Testis (tissue), 2 donors: Measurements from ENCODE around the gene HAUS8.

ENCODE experiments used
- POLR2A ChIP-seq: fragments of 450-650 bp; IDR thresholded peaks from one replicate; pipeline ENCODE4 v1.6.1; 2017; ENCODE audit warnings: antibody characterized with exemption, mild to moderate bottlenecking, moderate library complexity
- TF ChIP-seq, protein P1 (sequence below), 3 experiments: fragments of 450-650 bp in 2 of 3; fragments of 200-600 bp in 1 of 3; sonication (generic) in 1 of 3; IDR thresholded peaks; one replicate each; pipeline ENCODE4 v1.5.1; 2016 to 2019; ENCODE audit warnings: antibody characterized with exemption in 3 of 3, mild to moderate bottlenecking in 2 of 3, moderate library complexity in 1 of 3

DNA sequence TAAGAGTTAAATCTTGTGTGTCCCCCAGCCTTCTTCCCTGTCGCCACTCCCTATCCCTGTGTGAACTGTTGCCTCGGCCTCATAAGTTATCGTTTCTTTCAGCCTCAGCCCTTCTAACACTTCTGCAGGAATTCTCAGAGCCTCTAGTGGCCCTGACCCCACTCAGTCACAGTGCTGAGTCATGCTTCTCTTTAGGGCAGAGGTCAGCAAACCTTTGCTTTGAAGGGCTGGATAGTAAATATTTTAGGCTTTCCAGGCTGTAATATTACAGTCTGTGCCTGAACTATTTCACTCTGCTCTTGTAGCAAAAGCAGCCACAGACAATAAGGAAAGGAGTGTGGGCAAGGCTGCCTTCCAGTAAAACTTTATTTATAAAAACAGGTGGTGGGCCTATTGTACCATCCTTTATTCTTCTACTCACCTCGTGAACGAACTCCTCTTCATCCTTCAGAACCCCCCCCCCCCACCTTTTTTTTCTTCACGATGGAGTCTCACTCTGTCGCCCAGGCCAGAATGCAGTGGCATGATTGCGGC lies 22.4 kb upstream of the HAUS8 start:
- TF ChIP-seq, protein P1, sequence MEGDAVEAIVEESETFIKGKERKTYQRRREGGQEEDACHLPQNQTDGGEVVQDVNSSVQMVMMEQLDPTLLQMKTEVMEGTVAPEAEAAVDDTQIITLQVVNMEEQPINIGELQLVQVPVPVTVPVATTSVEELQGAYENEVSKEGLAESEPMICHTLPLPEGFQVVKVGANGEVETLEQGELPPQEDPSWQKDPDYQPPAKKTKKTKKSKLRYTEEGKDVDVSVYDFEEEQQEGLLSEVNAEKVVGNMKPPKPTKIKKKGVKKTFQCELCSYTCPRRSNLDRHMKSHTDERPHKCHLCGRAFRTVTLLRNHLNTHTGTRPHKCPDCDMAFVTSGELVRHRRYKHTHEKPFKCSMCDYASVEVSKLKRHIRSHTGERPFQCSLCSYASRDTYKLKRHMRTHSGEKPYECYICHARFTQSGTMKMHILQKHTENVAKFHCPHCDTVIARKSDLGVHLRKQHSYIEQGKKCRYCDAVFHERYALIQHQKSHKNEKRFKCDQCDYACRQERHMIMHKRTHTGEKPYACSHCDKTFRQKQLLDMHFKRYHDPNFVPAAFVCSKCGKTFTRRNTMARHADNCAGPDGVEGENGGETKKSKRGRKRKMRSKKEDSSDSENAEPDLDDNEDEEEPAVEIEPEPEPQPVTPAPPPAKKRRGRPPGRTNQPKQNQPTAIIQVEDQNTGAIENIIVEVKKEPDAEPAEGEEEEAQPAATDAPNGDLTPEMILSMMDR (IDR thresholded peaks at IDR 0.05) = no peak
- no peak for TF ChIP-seq POLR2A
